ENCODE results near the gene CLEC4G. TPM values are rescaled to one million over a fixed set of nuclear protein-coding genes. Genes with fewer than 3 reads are reported as not detected.

Gene CLEC4G
- total RNA-seq, 1 donor from 2014 or later, result not detected

DNA sequence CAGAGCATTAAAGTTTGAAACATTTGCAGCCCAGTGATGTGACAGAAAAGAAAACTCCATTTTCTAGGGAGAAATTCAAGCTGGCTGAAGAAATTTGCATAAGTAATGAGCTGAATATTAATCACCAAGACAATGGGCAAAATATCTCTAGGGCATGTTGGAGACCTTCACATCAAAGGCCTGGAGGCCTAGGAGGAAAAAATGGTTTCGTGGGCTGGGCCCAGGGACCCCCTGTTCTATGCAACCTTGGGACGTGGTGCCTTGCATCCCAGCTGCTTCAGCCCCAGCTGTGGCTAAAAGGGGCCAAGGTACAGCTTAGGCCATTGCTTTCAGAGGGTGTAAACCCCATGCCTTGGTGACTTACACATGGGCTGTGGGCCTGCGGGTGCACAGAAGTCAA lies 25.4 kb upstream of the CLEC4G start:
- Mint-ChIP-seq H3K4me1 (ENCODE audit: unreplicated experiment) (no peaks in the 10 kb centered on the region), H3K27me3 (ENCODE audit: unreplicated experiment) (peaks cover 5% of the 10 kb centered on the region), H3K9me3 (ENCODE audit: unreplicated experiment) (peaks cover 39% of the 10 kb centered on the region), H3K27ac (ENCODE audit: unreplicated experiment) (no peak overlapping the region), H3K4me3 (ENCODE audit: unreplicated experiment) (no peak overlapping the region), H3K36me3 (ENCODE audit: unreplicated experiment) (no peaks in the 10 kb centered on the region)
- no peak for TF ChIP-seq CTCF (IDR thresholded peaks at IDR 0.05)
- DNase-seq (ENCODE audit: extremely low spot score, unreplicated experiment), result no peak

DNA sequence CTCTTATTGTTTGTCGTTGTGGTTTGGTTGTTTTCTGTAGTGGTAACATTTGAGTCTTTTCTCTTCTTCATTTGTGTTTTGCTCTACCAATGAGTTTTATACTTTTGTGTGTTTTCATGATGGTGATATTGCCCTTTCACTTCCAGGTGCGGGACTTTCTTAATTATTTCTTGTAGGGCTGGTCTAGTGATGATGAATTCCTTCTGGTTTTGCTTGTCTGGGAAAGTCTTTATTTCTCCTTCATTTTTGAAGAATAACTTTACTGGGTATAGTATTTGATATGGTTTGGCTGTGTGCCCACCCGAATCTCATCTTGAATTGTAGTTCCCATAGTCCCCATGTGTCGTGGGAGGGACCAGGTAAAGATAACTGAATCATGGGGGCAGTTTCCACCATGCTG lies 24.3 kb upstream of the CLEC4G start:
- Mint-ChIP-seq H3K36me3 (ENCODE audit: unreplicated experiment) (no peaks in the 10 kb centered on the region), H3K4me1 (ENCODE audit: unreplicated experiment) (no peaks in the 10 kb centered on the region), H3K9me3 (ENCODE audit: unreplicated experiment) (peaks cover 39% of the 10 kb centered on the region), H3K27ac (ENCODE audit: unreplicated experiment) (no peak overlapping the region), H3K4me3 (ENCODE audit: unreplicated experiment) (no peak overlapping the region), H3K27me3 (ENCODE audit: unreplicated experiment) (peaks cover 6% of the 10 kb centered on the region)
- no peak for TF ChIP-seq CTCF (IDR thresholded peaks at IDR 0.05)
- no peak for DNase-seq (ENCODE audit: extremely low spot score, unreplicated experiment)

DNA sequence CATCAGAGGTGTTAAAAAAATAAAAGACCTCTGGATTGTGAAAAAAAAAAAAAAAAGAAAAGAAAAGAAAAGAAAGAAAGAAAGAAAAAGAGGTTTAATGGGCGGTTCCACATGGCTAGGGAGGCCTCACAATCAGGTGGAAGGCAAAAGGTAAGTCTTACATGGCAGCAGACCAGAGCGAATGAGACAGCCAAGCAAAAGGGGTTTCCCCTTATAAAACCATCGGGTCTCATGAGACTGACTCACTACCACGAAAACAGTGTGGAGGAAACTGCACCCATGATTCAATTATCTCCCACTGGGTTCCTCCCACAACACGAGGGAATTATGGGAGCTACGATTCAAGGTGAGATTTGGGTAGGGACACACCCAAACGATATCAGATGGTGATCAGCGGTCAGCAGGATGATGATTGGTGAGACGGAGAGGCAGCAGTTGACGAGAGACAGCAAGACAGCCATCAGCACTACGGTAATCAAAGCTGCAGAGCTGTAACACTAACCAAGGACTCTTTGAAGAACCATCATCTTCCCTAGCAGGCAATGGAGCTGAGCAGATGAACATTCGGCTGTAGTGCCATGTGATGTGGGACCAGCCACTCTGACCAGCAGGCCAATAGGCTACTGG lies 19.4 kb upstream of the CLEC4G start:
- H3K4me1 Mint-ChIP-seq (ENCODE audit: unreplicated experiment), result no peaks in the 10 kb centered on the region
- no peak overlapping the region for H3K27ac Mint-ChIP-seq (ENCODE audit: unreplicated experiment)
- H3K9me3 Mint-ChIP-seq (ENCODE audit: unreplicated experiment), result peaks cover 12% of the 10 kb centered on the region
- DNase-seq (ENCODE audit: extremely low spot score, unreplicated experiment), result no peak
- H3K4me3 Mint-ChIP-seq (ENCODE audit: unreplicated experiment), result no peak overlapping the region
- TF ChIP-seq CTCF (IDR thresholded peaks at IDR 0.05), result no peak
- peaks cover 10% of the 10 kb centered on the region for H3K27me3 Mint-ChIP-seq (ENCODE audit: unreplicated experiment)
- no peaks in the 10 kb centered on the region for H3K36me3 Mint-ChIP-seq (ENCODE audit: unreplicated experiment)

GRCh38 chr19:7748756-7749155 lies 16.8 kb upstream of the CLEC4G start:
- no peaks in the 10 kb centered on the region for H3K4me1 Mint-ChIP-seq (ENCODE audit: unreplicated experiment)
- H3K27me3 Mint-ChIP-seq (ENCODE audit: unreplicated experiment), result peaks cover 8% of the 10 kb centered on the region
- H3K36me3 Mint-ChIP-seq (ENCODE audit: unreplicated experiment), result no peaks in the 10 kb centered on the region
- H3K4me3 Mint-ChIP-seq (ENCODE audit: unreplicated experiment), result no peak overlapping the region
- no peak for TF ChIP-seq CTCF (IDR thresholded peaks at IDR 0.05)
- no peaks in the 10 kb centered on the region for H3K9me3 Mint-ChIP-seq (ENCODE audit: unreplicated experiment)
- no peak for DNase-seq (ENCODE audit: extremely low spot score, unreplicated experiment)
- no peak overlapping the region for H3K27ac Mint-ChIP-seq (ENCODE audit: unreplicated experiment)

GRCh38 chr19:7748171-7748570 lies 16.3 kb upstream of the CLEC4G start:
- H3K36me3 Mint-ChIP-seq (ENCODE audit: unreplicated experiment), result no peaks in the 10 kb centered on the region
- H3K27ac Mint-ChIP-seq (ENCODE audit: unreplicated experiment), result no peak overlapping the region
- no peak overlapping the region for H3K4me3 Mint-ChIP-seq (ENCODE audit: unreplicated experiment)
- H3K27me3 Mint-ChIP-seq (ENCODE audit: unreplicated experiment), result peaks cover 8% of the 10 kb centered on the region
- no peaks in the 10 kb centered on the region for H3K9me3 Mint-ChIP-seq (ENCODE audit: unreplicated experiment)
- no peak for DNase-seq (ENCODE audit: extremely low spot score, unreplicated experiment)
- TF ChIP-seq CTCF (IDR thresholded peaks at IDR 0.05), result no peak
- no peaks in the 10 kb centered on the region for H3K4me1 Mint-ChIP-seq (ENCODE audit: unreplicated experiment)

Data from osteocyte (in vitro differentiated cells).